LNCAP (cell line): ENCODE measurements around the gene CCDC59.

Experiments
- TF ChIP-seq, protein P1 (sequence below): fragments of 450-650 bp; IDR thresholded peaks from 2 replicates; pipeline ENCODE4 v1.5.1; 2017; ENCODE audit warnings: mild to moderate bottlenecking

The CCDC59 gene

DNA sequence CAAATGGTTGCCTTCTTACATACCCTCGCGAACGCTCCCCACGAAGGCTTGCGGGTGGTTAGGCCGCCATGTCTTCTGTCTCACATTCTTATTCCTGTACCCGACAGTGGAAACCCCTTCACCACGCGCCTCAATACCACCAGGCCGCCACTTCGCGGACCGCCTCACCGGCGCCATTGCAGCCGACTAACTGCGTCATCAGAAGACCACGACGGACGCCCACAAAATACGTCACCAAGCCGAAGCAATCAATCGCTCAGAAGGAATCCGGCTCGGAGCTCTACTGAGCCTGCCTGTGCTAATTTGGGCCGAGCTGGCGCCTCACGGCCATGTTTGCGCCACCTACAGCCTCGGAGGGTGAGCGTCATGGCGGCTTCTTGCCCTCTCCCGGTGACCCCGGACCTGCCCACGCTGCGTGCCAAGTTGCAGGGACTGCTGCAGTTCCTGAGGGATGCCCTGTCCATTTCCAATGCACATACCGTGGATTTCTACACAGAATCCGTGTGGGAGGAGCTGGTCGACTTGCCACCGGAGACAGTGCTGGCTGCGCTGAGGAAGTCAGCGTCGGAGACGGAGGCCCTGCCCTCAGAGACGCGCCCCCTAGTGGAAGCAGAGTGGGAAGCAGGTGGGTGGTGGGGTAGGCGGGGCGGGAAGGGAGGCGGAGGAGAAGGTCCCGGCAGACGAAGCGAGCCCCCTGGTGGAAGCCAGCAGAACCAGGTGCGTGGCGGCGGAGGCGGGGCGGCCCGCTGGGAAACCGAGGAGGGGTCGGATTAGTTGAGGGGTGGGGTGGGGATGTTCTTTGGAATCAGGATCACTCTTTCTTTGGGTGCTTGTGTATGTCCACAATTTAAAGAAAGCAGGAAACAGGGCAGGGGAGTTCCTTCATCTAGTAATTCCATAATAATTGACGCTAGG lies at the start of gene CCDC59, which contains the start of gene METTL25:
TSS of gene CCDC59 (minus strand) at position 188 of the 915 bp plus-strand sequence. CDS start at position 177, 11 bp downstream.
TSS of gene METTL25 (plus strand) at position 330 of the 915 bp plus-strand sequence. CDS start at position 367, 37 bp downstream.
- TF ChIP-seq, protein P1, sequence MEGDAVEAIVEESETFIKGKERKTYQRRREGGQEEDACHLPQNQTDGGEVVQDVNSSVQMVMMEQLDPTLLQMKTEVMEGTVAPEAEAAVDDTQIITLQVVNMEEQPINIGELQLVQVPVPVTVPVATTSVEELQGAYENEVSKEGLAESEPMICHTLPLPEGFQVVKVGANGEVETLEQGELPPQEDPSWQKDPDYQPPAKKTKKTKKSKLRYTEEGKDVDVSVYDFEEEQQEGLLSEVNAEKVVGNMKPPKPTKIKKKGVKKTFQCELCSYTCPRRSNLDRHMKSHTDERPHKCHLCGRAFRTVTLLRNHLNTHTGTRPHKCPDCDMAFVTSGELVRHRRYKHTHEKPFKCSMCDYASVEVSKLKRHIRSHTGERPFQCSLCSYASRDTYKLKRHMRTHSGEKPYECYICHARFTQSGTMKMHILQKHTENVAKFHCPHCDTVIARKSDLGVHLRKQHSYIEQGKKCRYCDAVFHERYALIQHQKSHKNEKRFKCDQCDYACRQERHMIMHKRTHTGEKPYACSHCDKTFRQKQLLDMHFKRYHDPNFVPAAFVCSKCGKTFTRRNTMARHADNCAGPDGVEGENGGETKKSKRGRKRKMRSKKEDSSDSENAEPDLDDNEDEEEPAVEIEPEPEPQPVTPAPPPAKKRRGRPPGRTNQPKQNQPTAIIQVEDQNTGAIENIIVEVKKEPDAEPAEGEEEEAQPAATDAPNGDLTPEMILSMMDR: peak; percentile 100

GRCh38 chr12:82407481-82407880 lies 49.3 kb upstream of the CCDC59 start:
- TF ChIP-seq, protein P1: no peak

- TF ChIP-seq, protein P1: no peak
Observed at GRCh38 chr12:82406651-82407050, 48.5 kb upstream of the CCDC59 start.

DNA sequence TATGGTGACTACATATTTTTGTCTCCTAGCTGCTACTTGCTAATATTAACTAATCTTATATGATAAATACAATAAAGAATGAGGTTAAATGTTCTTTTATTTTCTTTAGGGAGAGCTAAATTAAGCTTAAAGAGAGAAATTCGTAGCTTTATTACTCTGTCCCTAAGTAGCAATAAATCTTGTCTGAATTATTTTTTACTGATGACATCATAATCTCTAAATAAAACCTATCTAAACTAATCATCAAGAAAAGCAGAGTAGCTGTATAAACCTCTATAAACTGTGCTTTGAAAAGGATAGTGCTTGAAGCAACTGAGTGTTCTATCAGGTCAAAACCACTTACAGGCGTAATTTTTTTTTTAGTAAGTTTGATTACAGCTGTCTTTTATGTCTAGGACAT lies 42.6 kb upstream of the CCDC59 start:
- TF ChIP-seq, protein P1: no peak

DNA sequence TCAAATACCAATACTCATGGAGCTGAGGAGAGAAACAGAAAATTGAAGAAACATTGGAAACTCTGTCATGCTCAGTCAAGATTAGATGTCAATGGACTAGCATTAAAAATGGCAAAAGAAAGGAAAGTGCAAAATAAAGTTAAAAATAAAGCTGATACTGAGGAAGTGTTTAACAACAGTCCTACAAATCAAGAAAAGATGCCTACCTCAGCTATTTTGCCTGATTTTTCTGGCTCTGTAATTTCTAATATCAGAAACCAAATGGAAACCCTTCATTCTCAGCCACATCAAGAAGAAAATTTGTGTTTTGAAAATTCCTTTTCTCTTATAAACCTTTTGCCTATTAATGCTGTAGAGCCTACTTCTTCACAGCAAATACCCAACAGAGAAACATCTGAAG lies 40.7 kb upstream of the CCDC59 start:
- TF ChIP-seq, protein P1: no peak

DNA sequence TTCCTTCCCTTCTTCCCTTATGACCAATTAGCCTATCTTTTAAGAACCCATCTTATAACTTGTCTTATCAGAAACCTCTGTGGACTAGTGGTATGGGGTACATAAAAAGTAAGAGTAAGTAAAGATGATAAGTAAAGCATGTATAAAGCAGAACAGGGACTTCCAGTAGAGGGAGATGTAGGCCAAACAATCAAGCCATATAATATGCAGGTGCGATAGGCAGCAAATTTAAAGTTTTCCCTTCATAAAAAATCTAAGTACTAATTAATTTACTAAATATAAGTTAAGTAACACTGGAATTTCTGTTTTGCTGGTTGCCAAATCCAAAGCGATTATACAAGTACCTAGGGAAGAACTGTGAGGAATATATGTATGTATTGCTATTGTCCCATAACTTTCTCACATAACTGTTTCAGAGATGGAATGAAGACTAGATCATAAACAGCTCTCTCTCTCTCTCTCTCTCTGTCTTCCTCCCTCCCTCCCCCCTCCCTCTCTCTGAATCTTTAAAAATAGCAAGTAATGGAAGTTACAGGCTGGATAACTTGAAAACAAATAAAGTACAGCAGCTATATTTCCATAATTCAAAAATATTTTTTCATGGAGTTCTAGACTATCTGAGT lies 25.9 kb upstream of the CCDC59 start:
- TF ChIP-seq, protein P1: peak; percentile 81

DNA sequence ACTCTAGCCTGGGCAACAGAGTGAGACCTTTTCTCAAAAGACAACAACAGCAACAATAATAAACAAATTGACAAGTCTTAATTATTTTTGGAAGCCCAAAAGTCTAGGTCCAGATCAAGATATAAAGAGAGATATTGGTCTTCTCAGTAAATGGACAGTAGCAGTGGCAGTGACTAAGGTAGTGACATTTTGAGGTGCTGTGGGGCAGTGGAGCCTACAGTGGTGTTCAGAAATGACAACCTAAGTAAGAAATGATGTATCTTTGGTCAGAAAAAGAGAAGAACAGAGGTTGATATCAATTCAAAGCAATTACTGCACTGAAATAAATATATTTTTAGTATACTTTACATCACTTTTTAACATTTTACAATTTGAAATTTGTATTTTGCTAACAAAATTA lies 20.8 kb upstream of the CCDC59 start:
- TF ChIP-seq, protein P1: no peak
